GM12878 (cell line): Measurements from ENCODE around the gene NUDT22. TPM values are rescaled to one million over a fixed set of nuclear protein-coding genes. Genes with fewer than 3 reads are reported as not detected.

ENCODE experiments used
- BMI1 ChIP-seq: fragments of 450-650 bp; IDR thresholded peaks from 2 replicates; pipeline ENCODE4 v1.6.1; 2016; ENCODE audit warnings: mild to moderate bottlenecking, moderate library complexity, borderline replicate concordance
- CBFB ChIP-seq: IDR thresholded peaks from 2 replicates; pipeline ENCODE4 v1.6.1; 2016; ENCODE audit warnings: antibody characterized with exemption, low read depth
- CBX5 ChIP-seq: sonication (generic); IDR thresholded peaks from 2 replicates; pipeline ENCODE4 v1.6.1; 2016; ENCODE audit warnings: low read depth, moderate library complexity, mild to moderate bottlenecking, inconsistent platforms
- IRF4 ChIP-seq: IDR thresholded peaks from 2 replicates; pipeline ENCODE4 v1.6.1; 2011; ENCODE audit warnings: low read depth, low read length
- MYB ChIP-seq: fragments of 150-350 bp; IDR thresholded peaks from 2 replicates; pipeline ENCODE4 v1.6.1; 2014; ENCODE audit warnings: mild to moderate bottlenecking, low read depth, low read length, borderline replicate concordance
- NBN ChIP-seq: fragments of 450-650 bp; IDR thresholded peaks from 2 replicates; pipeline ENCODE4 v1.6.1; 2016
- NR2C1 ChIP-seq: fragments of 450-650 bp; IDR thresholded peaks from 2 replicates; pipeline ENCODE4 v1.6.1; 2017; ENCODE audit warnings: antibody characterized with exemption, mild to moderate bottlenecking, moderate library complexity
- PAX8 ChIP-seq: fragments of 450-650 bp; IDR thresholded peaks from 2 replicates; pipeline ENCODE4 v1.6.1; 2017; ENCODE audit warnings: mild to moderate bottlenecking, moderate library complexity
- POU2F2 ChIP-seq: IDR thresholded peaks from 3 replicates; pipeline ENCODE4 v1.6.1; 2011; ENCODE audit warnings: low read depth, mild to moderate bottlenecking, low read length, borderline replicate concordance
- RAD51 ChIP-seq: fragments of 450-650 bp; IDR thresholded peaks from 2 replicates; pipeline ENCODE4 v1.6.1; 2016; ENCODE audit warnings: moderate library complexity, mild to moderate bottlenecking, inconsistent platforms
- RBBP5 ChIP-seq: fragments of 200-600 bp; sonication (generic); conservative IDR thresholded peaks from 2 replicates; pipeline ENCODE4 v1.6.1; 2016
- RUNX3 ChIP-seq: IDR thresholded peaks from 2 replicates; pipeline ENCODE4 v1.6.1; 2012; ENCODE audit warnings: low read length, inconsistent platforms
- SMARCA5 ChIP-seq: fragments of 450-650 bp; IDR thresholded peaks from 2 replicates; pipeline ENCODE4 v1.6.1; 2017; ENCODE audit warnings: mild to moderate bottlenecking
- SP1 ChIP-seq: IDR thresholded peaks from one replicate; pipeline ENCODE4 v1.6.1; 2011; ENCODE audit warnings: low read depth, low read length
- SUPT20H ChIP-seq: IDR thresholded peaks from 2 replicates; pipeline ENCODE4 v1.6.1; 2011; ENCODE audit warnings: low read depth, mild to moderate bottlenecking, low read length, moderate library complexity, borderline replicate concordance; ENCODE audit not compliant: control insufficient read depth
- SUZ12 ChIP-seq: fragments of 200-600 bp; sonication (generic); IDR thresholded peaks from one replicate; pipeline ENCODE4 v1.6.1; 2018; ENCODE audit warnings: antibody characterized with exemption, mild to moderate bottlenecking; ENCODE audit not compliant: unreplicated experiment
- WRNIP1 ChIP-seq: IDR thresholded peaks from 2 replicates; pipeline ENCODE4 v1.6.1; 2011; ENCODE audit warnings: low read depth, low read length, improper control_type of control experiment, borderline replicate concordance
- ZBED1 ChIP-seq: IDR thresholded peaks from 2 replicates; pipeline ENCODE4 v1.6.1; 2016; ENCODE audit warnings: borderline replicate concordance
- polyA plus RNA-seq, 11 experiments: library from polyadenylated mRNA; depleted of rRNA in 4 of 11; unstranded in 6 of 11; stranded (reverse) in 5 of 11; fragments of >200 nt; fragmentation: Nextera tagmentation in 4 of 11; fragmentation: Illumina TruSeq in 1 of 11; extraction: Ambion mirVana in 4 of 11; extraction: Trizol in 1 of 11; gene quantifications; 1 replicate in 1 of 11; 2 replicates in 10 of 11; pipeline versions ENCODE4 v1.2.1 to v1.2.3, GENCODE V29; 2011 to 2016; ENCODE audit warnings: inconsistent platforms in 2 of 11, missing spikeins in 2 of 11, low read depth in 1 of 11
- total RNA-seq, 4 experiments: library from RNA; depleted of rRNA in 3 of 4; stranded (reverse); fragments of >200 nt in 3 of 4; fragmentation: Illumina TruSeq in 1 of 4; extraction: Trizol in 1 of 4; gene quantifications; 2 replicates each; pipeline versions ENCODE4 v1.2.1 to v1.2.3, GENCODE V29; 2013 to 2021
- TF ChIP-seq, protein P1 (sequence below): fragments of 450-650 bp; IDR thresholded peaks from 2 replicates; pipeline ENCODE4 v1.6.1; 2017; ENCODE audit warnings: borderline replicate concordance
- TF ChIP-seq, protein P2 (sequence below): fragments of 450-650 bp; formaldehyde crosslinking; IDR thresholded peaks from 2 replicates; pipeline ENCODE4 v1.5.0; 2022; ENCODE audit warnings: mild to moderate bottlenecking, missing genetic modification characterization
- TF ChIP-seq, protein P3 (sequence below): fragments of 450-650 bp; IDR thresholded peaks from 2 replicates; pipeline ENCODE4 v1.6.1; 2017; ENCODE audit warnings: mild to moderate bottlenecking
- TF ChIP-seq, protein P4 (sequence below): IDR thresholded peaks from 2 replicates; pipeline ENCODE4 v1.6.1; 2012; ENCODE audit warnings: low read depth, low read length, improper control_type of control experiment
- TF ChIP-seq, protein P5 (sequence below): IDR thresholded peaks from 2 replicates; pipeline ENCODE4 v1.6.1; 2011; ENCODE audit warnings: mild to moderate bottlenecking, low read depth, low read length, moderate library complexity; ENCODE audit not compliant: insufficient replicate concordance

The NUDT22 gene
- total and polyA plus RNA-seq, 10 of the 15 experiments (the other 5 are each of a cell fraction or from before 2014, with no cell fraction given) = 6.7 to 115 (median 64.7) TPM

DNA sequence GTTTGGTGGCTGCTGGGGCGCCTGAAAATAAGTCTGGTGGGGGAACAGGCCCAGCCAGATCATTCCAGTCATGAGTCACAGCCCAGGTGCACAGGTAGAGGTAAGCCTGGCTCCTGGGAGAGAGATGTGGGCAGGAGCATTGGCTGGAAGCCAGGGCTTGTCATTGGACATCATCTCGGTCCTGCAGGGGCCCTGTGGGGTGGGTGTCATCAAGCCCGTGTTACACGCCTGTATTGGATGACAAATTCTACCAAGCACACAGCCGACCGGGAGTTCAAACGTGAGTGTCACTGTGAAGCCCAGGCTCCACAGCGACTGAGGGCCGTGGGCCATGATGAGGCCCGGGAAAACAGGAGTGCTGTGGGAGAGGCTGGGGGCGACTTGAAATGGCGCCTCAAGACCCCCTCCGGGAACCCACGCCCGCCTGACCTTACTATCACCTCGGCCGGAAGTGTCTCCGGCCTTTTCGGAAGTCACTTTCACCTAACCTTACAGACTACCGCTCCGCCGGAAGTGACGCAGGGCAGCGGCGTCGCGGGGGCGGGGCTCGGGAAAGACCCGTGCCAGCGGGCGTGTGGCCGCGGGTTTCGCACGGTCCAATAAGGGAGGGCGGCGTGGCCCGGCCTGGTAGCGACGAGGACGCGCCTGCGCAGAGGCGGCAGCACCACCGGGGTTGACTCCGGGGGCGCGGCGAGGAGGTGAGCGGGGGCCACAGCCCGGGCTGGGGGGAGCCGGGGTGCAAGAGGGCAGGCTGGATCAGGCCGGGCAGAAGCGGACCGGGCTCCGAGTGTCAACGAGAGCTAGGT, 14.6 kb downstream of the NUDT22 start, which contains the start of gene FKBP2 (continued):
- TF ChIP-seq WRNIP1 = no peak
- TF ChIP-seq, protein P1, sequence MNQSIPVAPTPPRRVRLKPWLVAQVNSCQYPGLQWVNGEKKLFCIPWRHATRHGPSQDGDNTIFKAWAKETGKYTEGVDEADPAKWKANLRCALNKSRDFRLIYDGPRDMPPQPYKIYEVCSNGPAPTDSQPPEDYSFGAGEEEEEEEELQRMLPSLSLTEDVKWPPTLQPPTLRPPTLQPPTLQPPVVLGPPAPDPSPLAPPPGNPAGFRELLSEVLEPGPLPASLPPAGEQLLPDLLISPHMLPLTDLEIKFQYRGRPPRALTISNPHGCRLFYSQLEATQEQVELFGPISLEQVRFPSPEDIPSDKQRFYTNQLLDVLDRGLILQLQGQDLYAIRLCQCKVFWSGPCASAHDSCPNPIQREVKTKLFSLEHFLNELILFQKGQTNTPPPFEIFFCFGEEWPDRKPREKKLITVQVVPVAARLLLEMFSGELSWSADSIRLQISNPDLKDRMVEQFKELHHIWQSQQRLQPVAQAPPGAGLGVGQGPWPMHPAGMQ = no peak
- TF ChIP-seq, protein P2, sequence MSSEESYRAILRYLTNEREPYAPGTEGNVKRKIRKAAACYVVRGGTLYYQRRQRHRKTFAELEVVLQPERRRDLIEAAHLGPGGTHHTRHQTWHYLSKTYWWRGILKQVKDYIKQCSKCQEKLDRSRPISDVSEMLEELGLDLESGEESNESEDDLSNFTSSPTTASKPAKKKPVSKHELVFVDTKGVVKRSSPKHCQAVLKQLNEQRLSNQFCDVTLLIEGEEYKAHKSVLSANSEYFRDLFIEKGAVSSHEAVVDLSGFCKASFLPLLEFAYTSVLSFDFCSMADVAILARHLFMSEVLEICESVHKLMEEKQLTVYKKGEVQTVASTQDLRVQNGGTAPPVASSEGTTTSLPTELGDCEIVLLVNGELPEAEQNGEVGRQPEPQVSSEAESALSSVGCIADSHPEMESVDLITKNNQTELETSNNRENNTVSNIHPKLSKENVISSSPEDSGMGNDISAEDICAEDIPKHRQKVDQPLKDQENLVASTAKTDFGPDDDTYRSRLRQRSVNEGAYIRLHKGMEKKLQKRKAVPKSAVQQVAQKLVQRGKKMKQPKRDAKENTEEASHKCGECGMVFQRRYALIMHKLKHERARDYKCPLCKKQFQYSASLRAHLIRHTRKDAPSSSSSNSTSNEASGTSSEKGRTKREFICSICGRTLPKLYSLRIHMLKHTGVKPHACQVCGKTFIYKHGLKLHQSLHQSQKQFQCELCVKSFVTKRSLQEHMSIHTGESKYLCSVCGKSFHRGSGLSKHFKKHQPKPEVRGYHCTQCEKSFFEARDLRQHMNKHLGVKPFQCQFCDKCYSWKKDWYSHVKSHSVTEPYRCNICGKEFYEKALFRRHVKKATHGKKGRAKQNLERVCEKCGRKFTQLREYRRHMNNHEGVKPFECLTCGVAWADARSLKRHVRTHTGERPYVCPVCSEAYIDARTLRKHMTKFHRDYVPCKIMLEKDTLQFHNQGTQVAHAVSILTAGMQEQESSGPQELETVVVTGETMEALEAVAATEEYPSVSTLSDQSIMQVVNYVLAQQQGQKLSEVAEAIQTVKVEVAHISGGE (CRISPR knock-in tag) = no peak
- peak; percentile 54 for TF ChIP-seq SP1
- no peak for TF ChIP-seq SUPT20H
- TF ChIP-seq MYB = no peak
- TF ChIP-seq POU2F2 = peak; percentile 69; the same call in 1 of the 3 replicates
- TF ChIP-seq, protein P3, sequence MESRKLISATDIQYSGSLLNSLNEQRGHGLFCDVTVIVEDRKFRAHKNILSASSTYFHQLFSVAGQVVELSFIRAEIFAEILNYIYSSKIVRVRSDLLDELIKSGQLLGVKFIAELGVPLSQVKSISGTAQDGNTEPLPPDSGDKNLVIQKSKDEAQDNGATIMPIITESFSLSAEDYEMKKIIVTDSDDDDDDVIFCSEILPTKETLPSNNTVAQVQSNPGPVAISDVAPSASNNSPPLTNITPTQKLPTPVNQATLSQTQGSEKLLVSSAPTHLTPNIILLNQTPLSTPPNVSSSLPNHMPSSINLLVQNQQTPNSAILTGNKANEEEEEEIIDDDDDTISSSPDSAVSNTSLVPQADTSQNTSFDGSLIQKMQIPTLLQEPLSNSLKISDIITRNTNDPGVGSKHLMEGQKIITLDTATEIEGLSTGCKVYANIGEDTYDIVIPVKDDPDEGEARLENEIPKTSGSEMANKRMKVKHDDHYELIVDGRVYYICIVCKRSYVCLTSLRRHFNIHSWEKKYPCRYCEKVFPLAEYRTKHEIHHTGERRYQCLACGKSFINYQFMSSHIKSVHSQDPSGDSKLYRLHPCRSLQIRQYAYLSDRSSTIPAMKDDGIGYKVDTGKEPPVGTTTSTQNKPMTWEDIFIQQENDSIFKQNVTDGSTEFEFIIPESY = no peak
- peak; percentile 74 for TF ChIP-seq NR2C1
- no peak for TF ChIP-seq SUZ12
- TF ChIP-seq SMARCA5 = peak; percentile 72
- TF ChIP-seq, protein P4, sequence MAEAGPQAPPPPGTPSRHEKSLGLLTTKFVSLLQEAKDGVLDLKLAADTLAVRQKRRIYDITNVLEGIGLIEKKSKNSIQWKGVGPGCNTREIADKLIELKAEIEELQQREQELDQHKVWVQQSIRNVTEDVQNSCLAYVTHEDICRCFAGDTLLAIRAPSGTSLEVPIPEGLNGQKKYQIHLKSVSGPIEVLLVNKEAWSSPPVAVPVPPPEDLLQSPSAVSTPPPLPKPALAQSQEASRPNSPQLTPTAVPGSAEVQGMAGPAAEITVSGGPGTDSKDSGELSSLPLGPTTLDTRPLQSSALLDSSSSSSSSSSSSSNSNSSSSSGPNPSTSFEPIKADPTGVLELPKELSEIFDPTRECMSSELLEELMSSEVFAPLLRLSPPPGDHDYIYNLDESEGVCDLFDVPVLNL = no peak; the same call in none of the 2 replicates
- no peak for TF ChIP-seq RAD51
- TF ChIP-seq, protein P5, sequence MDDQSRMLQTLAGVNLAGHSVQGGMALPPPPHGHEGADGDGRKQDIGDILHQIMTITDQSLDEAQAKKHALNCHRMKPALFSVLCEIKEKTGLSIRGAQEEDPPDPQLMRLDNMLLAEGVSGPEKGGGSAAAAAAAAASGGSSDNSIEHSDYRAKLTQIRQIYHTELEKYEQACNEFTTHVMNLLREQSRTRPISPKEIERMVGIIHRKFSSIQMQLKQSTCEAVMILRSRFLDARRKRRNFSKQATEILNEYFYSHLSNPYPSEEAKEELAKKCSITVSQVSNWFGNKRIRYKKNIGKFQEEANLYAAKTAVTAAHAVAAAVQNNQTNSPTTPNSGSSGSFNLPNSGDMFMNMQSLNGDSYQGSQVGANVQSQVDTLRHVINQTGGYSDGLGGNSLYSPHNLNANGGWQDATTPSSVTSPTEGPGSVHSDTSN = no peak
- TF ChIP-seq BMI1 = no peak
- TF ChIP-seq RUNX3 = no peak
- TF ChIP-seq ZBED1 = peak; percentile 85; the same call in 1 of the 2 replicates
- TF ChIP-seq NBN = 0 out of 2 replicates have a peak, but pooled peaks have one; percentile 8
- peak; percentile 78 for TF ChIP-seq CBFB
- TF ChIP-seq RBBP5 = no peak
- TF ChIP-seq CBX5 = no peak
- TF ChIP-seq IRF4 = 0 out of 2 replicates have a peak, but pooled peaks have one; percentile 32
- no peak for TF ChIP-seq PAX8
